Sciatic nerve (tissue), 2 donors: Measurements from ENCODE around the gene COL6A1. TPM values are rescaled to one million over a fixed set of nuclear protein-coding genes. Genes with fewer than 3 reads are reported as not detected.
A peak's percentile ranks its signal among the peaks of the same experiment; 100 is the strongest.
"Not testable (repeated sequence)": the region's sequence is repeated elsewhere in the genome, so short reads cannot be mapped to it uniquely, and the experiment has no call there.

Source experiments
- ATAC-seq: fragments of 200-7000 bp; cut with Tn5 transposase; one replicate; pipeline ENCODE4 v1.9.1; 2020; ENCODE audit warnings: mild to moderate bottlenecking, moderate library complexity
- DNase-seq: peaks from one replicate; pipeline ENCODE4 v3.0.0-alpha.2; 2020; ENCODE audit warnings: low spot score
- intact Hi-C: fragments of 100-400 bp; cut with DNase I; formaldehyde crosslinking; loops from one replicate; pipeline ENCODE4 v1.14.2; 2022
- total RNA-seq: library from RNA; stranded (reverse); fragmentation: NEBNext Ultra II Directional; extraction: Animal tissue kit (Norgen Biotek cat#: 25700); gene quantifications from one replicate; pipeline ENCODE4 v1.2.1, GENCODE V29; 2021
- donor health status: DM: no; HTN: no; CAD: no.
- donor health status: DM: no; HTN: no; CAD: no.

Gene COL6A1
- total RNA-seq, 1 donor from 2014 or later, result 247 TPM

DNA sequence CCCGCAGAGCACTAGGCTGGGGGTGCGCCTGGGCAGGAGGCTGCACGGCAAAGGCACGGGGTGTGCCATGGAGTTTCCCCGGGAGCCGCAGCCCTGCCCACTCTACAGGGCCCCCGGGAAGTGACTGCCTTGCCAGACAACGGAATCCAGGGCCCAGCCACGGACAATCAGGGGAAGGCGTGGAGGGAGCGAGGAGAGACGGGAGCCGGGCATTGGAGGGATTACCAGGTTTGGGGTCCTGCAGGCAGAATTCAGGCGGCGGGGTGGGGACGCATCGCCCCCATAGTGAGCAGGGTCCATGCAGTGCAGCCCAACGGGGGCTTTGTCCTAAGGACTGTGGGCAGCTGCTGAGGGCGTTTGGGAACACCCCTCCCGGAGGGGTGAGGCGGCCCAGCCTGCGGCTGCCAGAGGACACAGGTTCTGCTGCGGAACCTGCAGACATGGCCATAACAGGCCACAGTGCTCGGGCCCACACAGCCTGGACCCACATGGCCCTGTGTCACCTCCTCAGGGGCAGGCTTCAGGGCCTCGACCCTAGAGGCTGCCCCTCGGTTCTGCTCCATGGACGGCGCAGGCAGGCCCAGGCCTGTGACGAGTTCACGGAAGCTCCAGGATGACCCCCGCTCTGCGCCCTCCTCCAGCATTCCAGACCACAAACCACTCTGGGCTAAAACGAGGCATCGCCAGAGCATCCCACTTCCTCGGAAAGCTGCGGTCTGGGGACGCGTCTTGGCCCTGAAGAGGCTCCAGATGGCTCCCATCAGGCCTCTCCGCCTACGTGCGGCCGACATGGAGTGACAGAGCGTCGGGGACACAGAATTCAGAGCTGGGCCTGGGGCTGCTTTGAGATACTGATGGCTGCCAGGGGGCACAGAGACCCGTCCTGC, 54.5 kb downstream of the COL6A1 start:
- DNase-seq (peak; percentile 75), ATAC-seq (peak; percentile 63)
- intact Hi-C loops, result no loop called here

DNA sequence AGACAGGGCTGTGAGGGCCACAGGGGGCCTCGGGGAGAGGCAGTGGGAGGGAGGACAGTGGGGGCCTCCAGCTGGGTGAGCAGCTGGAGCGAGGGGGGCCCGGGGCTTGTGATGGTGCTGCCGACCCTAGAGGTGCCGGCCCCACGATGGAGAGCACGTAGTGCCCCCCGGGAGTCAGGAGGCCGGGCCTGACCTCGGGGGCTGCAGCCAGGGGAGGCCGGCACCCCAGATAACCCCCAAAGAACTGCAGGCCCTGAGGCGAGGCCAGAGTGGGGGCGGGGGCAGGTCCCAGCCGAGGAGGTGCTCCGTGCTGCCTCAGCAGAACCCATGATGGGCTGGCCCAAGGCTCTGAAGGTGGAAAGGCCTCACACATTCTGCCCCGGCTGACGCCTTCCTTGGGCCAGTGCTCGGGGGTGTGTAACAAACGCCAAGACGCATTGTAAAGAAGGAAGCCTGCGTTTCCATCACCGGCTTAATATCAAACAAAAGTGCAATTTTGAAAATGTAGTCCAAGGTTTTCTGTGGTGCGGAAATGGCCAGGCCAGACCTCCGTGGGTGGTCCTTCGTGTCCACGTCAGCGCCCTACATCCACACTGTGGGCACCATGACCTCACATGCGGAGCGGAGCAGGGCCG, 55.2 kb downstream of the COL6A1 start:
- DNase-seq, result no peak
- intact Hi-C loops, result no loop called here
- no peak for ATAC-seq

DNA sequence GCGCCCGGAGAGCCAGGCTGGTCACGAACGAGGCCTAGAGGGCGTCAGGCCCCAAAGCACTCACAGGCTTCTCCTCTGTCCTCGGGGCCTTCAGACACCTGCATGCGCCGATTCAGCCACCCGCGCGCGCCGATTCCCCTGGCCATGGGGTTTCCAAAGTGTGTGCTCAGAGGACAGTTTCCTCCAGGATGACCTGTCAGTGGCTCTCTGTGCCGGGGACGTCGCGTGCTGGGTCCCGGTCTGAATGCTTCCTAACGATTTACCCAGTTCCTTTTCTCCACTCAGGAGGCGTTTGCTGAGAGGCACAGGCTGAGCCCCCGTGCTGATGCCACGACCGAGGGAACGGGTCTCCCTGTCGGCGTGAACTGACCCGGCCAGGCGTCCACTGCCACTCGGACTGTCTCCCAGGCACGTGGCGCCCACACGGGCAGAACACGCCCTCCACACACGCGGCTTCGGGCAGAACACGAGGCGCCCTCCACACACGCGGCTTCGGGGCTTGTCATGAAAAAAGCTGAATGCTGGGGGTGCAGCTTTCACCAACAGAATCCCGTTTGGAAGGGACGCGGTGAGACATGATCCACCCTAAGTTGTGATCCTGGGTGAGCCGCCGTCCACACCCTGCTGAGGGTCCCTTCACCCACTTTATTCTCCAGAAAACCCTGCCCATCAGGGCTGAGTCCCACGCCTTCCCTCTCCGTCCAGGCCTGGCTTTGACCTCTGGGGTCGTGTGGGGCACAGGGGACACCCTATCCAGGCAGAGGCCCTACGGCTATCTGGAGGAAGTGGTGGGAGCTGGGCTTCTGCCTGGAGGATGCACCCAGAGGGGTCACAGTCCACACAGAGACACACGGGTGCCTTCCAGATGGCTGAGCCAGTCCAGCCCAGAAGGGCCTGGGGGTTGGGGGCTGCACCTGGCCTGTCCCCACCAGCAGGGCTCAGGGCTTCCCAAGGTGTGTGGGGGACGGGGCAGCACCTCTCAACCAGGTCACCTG, 56.1 kb downstream of the COL6A1 start:
- intact Hi-C loops, result no loop called here
- DNase-seq (no peak), ATAC-seq (no peak)

GRCh38 chr21:46038341-46038829, 56.8 kb downstream of the COL6A1 start:
- peak; percentile 20 for ATAC-seq
- DNase-seq, result no peak
- intact Hi-C loops, result no loop called here

DNA sequence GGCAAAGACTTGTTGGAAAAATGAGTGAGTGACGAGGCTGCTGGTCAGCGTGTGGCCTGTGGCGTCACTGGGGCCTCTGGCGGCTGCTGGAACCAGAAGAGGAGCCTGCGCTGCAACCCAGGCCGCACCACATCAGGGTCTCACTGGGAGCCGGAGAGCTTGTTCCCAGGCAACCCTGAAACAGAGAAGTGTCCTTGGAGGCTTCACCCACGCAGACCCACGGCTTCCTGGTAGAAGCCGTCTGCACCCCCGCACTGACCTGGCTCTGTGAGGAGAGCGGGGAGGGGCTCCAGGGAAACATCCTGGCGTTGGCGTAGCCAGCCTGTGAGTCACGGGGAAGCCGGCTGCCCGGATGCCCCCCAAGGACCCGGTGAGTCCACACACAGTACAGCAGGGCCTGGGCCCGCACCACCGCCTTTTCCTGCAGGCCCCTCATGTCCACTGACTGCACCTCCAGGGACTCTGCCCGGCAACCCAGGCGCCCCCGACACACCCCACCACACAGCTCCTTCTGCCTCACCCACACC, 57.4 kb downstream of the COL6A1 start:
- peak; percentile 89 for ATAC-seq
- intact Hi-C loops, result no loop called here
- peak; percentile 79 for DNase-seq

- ATAC-seq, result no peak
- intact Hi-C loops, result loop anchor here (10.0 kb wide), 1 partner anchor 45 kb away; no protein-coding TSS in a partner anchor
- no peak for DNase-seq
Observed at GRCh38 chr21:46039891-46040660, 58.5 kb downstream of the COL6A1 start.

DNA sequence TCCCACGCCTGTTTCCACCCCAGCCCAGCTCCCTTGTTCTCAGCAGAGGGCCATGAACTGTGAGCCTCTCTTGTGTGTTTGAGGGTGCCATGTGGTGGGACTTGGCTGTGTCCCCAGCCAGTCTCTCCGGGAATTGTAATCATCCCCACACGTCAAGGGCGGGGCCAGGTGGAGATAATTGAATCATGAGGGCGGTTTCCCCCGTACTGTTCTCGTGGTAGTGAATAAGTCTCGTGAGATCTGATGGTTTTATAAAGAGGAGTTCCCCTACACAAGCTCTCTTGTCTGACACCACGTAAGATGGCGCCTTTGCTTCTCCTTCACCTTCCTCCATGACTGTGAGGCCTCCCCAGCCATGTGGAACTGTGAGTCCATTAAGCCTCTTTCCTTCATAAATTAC, 59.1 kb downstream of the COL6A1 start:
- DNase-seq (no peak), ATAC-seq (no peak)
- intact Hi-C loops, result loop anchor here (10.0 kb wide), 1 partner anchor 46 kb away; no protein-coding TSS in a partner anchor

DNA sequence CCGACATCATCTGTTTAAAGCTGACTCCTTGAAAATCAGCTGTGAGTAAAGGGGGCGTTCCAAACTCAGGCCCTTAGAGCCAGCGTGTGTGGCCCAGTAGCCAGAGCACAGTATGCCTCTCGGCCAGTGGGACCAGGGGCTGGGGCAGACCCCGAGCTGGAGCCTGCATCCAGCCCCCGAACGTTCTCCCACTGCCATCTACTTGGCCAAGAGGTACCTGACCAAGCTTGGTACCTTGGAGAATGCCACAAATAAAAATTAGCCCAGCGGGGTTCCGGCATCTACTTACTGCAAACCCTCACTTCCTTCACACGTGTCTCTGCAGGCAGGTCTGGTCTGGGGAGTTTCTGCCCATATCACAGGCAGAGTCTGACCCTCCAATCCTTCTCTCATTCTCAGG, 59.6 kb downstream of the COL6A1 start:
- ATAC-seq, result no peak
- DNase-seq, result no peak
- intact Hi-C loops, result loop anchor here (10.0 kb wide), 1 partner anchor 46 kb away; no protein-coding TSS in a partner anchor

DNA sequence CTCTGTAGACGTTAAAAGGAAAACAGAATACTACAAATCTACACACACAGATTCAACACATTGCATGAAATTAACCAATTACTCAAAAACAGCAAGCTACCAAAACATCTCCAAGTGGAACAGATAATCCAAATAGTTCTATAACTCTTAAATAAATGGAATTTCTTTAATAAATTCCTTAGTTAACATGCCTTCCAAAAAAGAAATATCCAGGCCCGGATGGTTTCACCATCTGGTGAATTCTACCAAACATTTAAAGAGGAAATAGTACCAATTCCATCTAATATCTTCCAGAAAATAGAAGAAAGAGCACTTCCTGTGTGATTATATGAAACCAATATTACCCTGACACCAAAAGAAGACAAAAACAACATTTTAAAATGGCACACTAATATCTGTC, 63.6 kb downstream of the COL6A1 start:
- no peak for DNase-seq
- intact Hi-C loops, result loop anchor here (10.0 kb wide), 1 partner anchor 50 kb away; no protein-coding TSS in a partner anchor
- no peak for ATAC-seq

DNA sequence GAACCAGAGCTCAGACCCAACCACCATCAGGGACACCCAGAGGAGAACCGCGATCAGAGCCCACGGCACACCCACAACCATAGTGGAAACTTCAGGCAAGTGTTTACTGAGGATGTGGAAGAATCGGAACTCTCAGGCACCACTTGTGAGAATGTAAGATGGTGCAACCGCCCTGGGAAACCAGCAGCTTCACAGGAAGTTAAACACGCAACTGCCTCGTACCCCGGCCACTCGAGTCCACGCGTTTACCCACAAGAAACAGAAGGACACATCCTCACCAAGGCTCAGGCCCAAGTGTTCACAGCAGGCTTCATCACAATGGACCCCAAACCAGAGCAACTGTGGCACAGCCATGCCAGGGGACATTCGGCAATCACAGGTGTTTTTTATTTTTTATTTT, 64.9 kb downstream of the COL6A1 start:
- DNase-seq (peak; percentile 48), ATAC-seq (no peak)
- intact Hi-C loops, result loop anchor here (10.0 kb wide), 1 partner anchor 52 kb away; no protein-coding TSS in a partner anchor

DNA sequence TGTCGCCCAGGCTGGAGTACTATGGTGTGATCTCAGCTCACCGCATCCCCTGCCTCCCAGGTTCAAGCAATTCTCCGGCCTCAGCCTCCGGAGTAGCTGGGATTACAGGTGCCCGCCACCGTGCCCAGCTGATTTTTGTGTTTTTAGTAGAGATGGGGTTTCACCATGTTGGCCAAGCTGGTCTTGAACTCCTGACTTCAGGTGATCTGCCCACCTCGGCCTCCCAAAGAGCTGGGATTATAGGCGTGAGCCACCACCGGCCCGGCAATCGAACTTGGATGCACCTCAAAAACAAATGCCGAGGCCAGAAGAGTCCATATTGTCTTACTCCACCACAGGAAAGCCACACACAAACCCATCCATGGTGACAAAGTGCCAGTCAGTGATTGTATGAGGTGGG, 65.3 kb downstream of the COL6A1 start:
- DNase-seq, ATAC-seq: not testable (repeated sequence)
- intact Hi-C loops, result loop anchor here (10.0 kb wide), 1 partner anchor 52 kb away; no protein-coding TSS in a partner anchor

GRCh38 chr21:46048926-46049889, 67.6 kb downstream of the COL6A1 start:
- intact Hi-C loops, result loop anchor here (10.0 kb wide), 1 partner anchor 54 kb away; no protein-coding TSS in a partner anchor
- ATAC-seq (peak; percentile 96), DNase-seq (peak; percentile 88)

DNA sequence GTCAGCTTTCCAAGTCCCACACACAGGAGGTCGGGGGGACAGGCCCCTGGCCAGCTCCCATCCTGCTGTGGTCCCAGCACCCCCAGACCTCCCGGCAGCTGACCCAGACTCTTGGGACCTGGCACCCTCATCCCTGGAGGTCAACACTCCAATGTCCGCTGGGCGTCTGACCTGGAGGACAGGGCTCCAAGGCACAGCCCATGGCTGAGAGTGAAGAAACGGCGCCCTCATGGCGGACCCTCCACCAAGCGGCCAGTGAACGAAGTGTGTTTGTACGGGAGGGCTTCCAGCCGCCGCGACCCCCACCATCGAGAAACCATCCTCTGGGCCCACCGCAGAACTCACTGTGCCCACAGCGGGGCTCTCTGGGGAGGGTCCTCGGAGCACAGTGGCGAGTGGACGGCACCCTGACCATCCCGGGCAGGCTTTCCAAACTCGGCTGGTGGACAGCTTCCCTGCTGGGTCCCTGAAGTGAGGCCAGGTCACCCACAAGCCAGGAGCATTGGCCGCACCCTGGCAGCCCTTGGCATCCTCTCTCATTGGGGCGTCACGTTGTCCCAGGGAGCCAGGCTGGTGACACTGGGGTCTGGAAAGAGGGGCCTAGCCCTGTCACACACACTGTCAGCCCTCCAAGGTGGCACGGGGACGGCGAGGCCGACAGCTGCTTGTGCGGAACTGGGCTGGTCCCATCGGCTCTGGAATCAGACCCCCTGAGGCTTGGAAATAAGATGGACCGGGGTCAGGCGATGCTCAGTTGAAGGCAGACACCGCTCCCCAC, 68.5 kb downstream of the COL6A1 start:
- intact Hi-C loops, result loop anchor here (10.0 kb wide), 1 partner anchor 55 kb away; no protein-coding TSS in a partner anchor
- DNase-seq (peak; percentile 67), ATAC-seq (peak; percentile 3)

GRCh38 chr21:46050668-46051378, 69.3 kb downstream of the COL6A1 start:
- peak; percentile 57 for DNase-seq
- ATAC-seq, result no peak
- intact Hi-C loops, result no loop called here

DNA sequence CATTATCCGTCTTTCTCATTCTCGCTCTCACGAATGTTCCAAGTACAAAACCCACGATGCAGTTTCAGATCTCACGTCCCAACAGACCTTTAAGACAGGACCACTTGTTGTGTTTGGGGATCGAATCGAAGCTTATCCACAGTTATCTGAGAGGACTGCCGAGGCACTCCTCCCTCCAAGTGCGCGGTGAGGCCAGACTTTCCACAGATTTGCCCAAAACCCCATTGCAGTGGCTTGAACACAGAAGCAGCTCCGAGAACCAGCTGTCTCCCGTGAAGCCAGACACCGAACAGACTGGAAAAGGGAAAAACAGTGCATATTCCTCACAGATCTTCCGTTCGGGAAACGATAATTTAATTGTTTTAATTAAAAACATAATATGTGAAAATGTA, 69.8 kb downstream of the COL6A1 start:
- intact Hi-C loops, result no loop called here
- DNase-seq (peak; percentile 45), ATAC-seq (no peak)
